SIG-M5 (cell line): Measurements from ENCODE around the gene POTEH.
"Not testable (repeated sequence)": the region's sequence is repeated elsewhere in the genome, so short reads cannot be mapped to it uniquely, and the experiment has no call there.

ENCODE experiments used
- DNase-seq: peaks from one replicate; lab custom pipeline; 2025; lab: John Stamatoyannopoulos, UW

The POTEH gene

DNA sequence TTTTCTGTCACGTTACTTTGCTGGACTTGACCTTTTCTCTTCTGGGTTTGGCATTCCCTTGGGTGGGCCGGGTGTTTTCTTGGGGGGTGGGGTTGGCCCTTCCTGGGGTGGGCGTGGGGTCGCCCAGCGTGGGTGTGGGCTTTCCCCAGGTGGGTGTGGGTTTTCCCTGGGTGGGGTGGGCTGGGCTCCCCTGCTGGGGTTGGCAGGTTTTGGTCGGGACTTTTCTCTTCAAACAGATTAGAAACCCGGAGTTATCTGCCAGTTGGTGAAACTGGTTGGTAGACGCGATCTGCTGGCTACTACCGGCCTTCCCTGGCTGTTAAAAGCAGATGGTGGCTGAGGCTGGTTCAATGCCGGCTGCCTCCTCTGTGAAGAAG lies at the start of gene POTEH:
POTEH (plus strand) TSS at position 278 of the 377 bp plus-strand sequence; CDS start at position 330, 52 bp downstream.
- not testable (repeated sequence) for DNase-seq

GRCh38 chr22:15642288-15642861 lies 47.5 kb upstream of the POTEH start:
- DNase-seq: not testable (repeated sequence)

- DNase-seq: not testable (repeated sequence)
These were observed 37.9 kb upstream of the POTEH start for GRCh38 chr22:15651954-15652353.

GRCh38 chr22:15652738-15653137 lies 37.1 kb upstream of the POTEH start:
- DNase-seq: not testable (repeated sequence)

- not testable (repeated sequence) for DNase-seq
These were observed 36.6 kb upstream of the POTEH start for GRCh38 chr22:15653241-15653640.

DNA sequence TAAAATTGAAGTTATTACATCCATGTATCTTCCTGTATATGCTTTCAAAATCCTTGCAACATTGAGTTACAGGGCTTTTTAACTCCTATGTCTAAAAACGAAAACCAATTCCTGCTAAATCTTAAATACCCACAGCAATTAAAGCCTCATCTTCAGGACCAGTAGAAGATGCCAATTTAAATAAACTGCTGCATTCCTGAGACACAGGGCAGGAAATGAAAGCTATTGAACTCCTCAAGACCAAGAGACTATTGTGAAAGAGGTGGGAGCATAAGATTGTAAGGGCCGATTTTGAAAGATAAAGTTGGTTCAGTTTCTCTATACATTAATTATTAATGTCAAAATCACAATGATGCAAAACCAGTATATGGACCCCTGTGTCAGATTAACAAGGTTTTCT lies 28.7 kb upstream of the POTEH start:
- not testable (repeated sequence) for DNase-seq

DNA sequence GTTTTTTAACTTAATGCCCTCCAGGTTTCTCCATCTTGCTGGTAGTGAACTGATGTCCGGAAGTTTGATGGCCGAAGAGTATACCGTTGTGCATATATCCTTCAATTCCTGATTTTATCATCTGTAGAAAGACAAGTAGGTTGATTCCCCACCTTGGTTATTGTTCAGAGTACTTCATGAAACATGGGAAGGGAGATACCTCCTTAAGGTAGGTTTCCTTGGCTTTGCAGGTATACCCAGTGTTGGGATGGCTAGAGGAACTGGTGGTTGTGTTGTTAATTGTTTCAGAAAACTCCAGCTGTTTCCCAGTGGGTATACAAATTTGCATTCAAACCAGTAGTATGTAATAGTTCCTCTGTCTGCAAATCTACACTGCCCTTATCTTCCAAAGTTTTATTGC lies 25.1 kb upstream of the POTEH start:
- not testable (repeated sequence) for DNase-seq

DNA sequence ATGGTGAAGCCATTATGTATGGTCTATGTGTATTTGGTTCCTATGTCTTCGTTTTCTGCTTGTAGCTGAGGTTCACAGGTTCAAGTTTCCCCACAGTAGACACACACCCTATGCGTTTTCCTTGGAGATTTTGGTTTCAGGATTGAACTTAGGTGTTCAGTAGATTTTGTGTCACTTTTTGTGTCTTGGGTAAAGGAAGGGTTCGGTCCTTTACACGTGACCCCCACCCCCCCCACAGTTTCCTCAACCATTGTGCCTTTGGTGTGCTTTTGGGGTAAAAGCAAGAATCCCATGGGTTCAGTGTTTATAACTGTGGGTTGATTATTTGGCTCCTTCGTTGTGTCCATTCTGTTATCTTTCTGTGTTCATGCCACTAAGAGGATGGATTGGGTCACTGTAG lies 24.3 kb upstream of the POTEH start:
- DNase-seq: not testable (repeated sequence)

GRCh38 chr22:15669430-15669829 lies 20.4 kb upstream of the POTEH start:
- DNase-seq: not testable (repeated sequence)

DNA sequence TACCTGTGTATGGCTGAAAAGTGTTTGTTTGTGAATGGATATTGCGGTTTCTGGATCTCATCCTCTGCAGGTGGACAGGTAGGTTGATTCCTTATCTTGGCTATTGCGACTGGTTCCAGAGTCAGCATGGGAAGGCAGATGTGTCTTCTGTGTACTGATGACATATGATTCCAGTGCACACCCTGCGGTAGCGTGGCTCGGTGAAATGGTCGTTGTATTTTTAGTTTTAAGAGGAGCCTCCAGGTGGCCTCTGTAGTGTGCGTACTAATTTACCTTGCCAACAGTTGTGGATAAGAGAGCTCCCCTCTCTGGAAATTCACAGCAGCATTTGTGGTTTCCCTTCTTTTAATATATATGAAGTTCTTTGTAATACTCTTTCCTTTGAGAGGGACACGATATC lies 10.1 kb upstream of the POTEH start:
- not testable (repeated sequence) for DNase-seq

- DNase-seq: not testable (repeated sequence)
These were observed 5.7 kb upstream of the POTEH start for GRCh38 chr22:15684115-15684514.

GRCh38 chr22:15684695-15685094 lies 5.1 kb upstream of the POTEH start:
- not testable (repeated sequence) for DNase-seq

GRCh38 chr22:15685641-15686040 lies 4.2 kb upstream of the POTEH start:
- DNase-seq: not testable (repeated sequence)

DNA sequence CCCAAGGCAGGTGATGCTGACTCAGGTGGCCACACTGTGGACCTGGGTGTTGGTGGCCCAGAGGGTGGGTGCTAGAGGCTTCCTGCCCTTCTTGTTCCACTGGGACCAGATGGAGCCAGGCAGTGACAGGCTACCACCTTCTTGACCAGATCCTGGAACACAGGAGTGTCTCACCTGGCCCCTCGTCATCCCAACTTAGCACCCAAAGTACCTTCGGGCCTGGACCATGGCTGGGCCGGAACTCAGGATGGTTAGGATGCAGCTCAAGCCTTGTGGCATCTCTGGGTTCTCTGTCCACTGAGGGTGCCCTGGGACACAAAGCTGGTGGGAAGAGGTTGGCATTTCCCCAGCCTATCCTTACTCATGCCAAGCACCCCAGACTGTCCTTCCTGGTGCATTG lies 2.7 kb upstream of the POTEH start:
- DNase-seq: not testable (repeated sequence)

GRCh38 chr22:15687676-15688075 lies 2.1 kb upstream of the POTEH start:
- not testable (repeated sequence) for DNase-seq

DNA sequence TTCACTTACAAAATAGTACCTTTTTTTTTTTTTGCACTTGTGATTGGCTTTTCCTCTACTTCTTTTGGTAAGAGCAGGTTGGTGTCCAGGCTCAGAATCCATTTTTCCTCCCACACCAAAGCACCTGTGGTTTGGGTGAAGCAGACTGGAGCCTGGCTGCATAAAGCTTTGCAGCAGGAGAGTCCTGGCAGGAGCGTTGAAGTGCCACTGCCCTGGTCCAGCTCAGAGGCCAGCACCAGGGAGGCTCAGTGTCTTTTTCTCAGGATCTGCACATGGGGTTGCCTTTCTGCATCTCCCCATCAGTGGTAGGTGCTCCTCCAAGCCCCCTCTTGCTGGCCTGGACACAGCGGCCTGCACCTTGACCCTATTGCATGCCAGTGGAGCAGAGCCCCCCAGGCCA lies 1.7 kb upstream of the POTEH start:
- DNase-seq: not testable (repeated sequence)

DNA sequence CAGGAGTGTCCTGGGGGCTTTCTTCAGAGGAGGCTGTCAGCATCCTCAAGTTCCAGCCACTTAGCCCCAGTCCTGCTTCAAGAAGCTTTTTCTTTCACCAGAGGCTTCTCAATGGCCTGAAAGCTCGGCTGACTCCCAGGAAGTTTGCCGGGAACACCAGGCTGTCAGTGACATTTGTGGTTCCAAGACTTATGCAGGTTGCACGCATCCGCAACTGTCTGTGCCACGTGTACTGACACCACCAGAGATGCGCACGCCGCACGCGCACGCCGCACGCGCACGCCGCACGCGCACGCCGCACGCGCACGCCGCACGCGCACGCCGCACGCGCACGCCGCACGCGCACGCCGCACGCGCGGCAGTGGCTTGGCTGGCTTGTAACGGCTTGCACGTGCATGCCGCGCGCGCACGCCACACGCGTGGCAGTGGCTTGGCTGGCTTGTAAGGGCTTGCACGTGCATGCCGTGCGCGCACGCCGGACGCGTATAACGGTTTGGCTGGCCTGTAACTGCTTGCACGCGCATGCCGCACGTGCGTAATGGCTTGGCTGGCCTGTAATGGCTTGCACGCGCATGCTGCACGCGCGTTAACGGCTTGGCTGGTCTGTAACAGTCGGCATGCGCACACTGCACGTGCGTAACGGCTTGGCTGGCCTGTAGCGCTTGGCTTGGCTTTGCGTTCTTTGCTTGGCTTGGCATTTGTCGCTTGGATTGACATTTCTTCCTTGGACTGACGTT lies 646 bp upstream of the POTEH start:
- not testable (repeated sequence) for DNase-seq

GRCh38 chr22:15713600-15713999 lies 23.8 kb downstream of the POTEH start:
- DNase-seq: not testable (repeated sequence)

DNA sequence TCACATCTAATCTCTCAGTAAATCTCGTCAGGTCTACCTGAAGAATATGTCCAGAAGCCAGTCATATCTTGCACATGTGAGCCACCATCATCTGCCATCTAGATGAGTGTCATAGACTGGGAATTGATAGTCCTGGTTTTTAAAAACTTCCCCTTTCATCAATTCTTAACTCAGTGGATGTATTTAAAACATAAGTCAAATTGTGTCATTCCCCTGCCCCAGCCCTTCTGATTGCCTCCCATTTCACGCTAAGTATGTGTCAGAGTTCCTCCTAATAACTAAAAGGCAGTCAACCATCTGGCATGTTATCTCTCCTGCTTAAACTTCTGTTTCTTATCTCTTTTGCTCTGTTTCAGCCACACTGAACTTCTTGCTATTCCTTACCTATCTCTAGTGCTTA lies 24.3 kb downstream of the POTEH start:
- not testable (repeated sequence) for DNase-seq

- DNase-seq: not testable (repeated sequence)
These were observed 32.1 kb downstream of the POTEH start for GRCh38 chr22:15721884-15722283.

- not testable (repeated sequence) for DNase-seq
These were observed 39.5 kb downstream of the POTEH start for GRCh38 chr22:15729209-15729917.

GRCh38 chr22:15731023-15731422 lies 41.2 kb downstream of the POTEH start:
- DNase-seq: not testable (repeated sequence)

DNA sequence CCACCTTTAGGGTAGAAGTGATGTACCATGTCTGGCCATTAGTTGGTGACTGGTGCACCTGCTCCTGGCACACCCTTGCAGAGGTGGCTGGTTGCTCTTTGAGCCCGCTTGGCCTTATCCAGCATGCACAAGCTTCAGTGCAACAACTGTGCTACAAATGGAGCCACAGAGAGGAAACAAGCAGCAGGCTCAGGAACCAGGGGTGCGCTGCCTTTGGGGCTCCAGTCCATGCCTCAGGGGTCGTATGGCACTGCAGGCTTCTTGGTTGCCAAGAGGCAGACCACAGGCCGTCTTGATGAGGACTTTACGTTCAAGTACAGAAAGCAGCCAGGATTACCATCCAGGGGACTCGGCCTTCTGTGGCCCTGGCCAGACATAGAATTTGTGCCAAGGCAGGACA lies 44.6 kb downstream of the POTEH start:
- DNase-seq: not testable (repeated sequence)
